HG03097 (cell line): ENCODE data around the gene MEP1A.
"Not testable (repeated sequence)": the region's sequence is repeated elsewhere in the genome, so short reads cannot be mapped to it uniquely, and the experiment has no call there.

Experiments
- ATAC-seq: cut with Tn5 transposase; IDR thresholded peaks from one replicate; pipeline ENCODE4 v1.9.1; 2021; ENCODE audit not compliant: unreplicated experiment, low FRiP score

Gene MEP1A

DNA sequence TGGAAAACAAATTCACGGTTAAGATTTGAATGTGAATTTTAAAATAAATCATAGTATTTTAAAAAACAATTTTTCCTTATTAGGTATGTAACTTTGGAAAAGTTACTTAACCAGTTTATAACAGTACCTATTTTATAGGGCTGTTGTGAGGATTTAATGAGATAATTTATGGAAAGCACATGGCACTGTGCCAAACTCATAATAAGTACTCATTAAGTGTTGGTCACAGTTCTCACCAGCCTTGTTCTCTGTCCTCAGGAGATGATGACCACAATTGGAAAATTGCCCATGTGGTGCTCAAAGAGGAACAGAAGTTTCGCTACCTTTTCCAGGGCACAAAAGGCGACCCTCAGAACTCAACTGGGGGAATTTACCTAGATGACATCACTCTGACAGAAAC is 39.6 kb downstream of the MEP1A start:
- no peak for ATAC-seq

DNA sequence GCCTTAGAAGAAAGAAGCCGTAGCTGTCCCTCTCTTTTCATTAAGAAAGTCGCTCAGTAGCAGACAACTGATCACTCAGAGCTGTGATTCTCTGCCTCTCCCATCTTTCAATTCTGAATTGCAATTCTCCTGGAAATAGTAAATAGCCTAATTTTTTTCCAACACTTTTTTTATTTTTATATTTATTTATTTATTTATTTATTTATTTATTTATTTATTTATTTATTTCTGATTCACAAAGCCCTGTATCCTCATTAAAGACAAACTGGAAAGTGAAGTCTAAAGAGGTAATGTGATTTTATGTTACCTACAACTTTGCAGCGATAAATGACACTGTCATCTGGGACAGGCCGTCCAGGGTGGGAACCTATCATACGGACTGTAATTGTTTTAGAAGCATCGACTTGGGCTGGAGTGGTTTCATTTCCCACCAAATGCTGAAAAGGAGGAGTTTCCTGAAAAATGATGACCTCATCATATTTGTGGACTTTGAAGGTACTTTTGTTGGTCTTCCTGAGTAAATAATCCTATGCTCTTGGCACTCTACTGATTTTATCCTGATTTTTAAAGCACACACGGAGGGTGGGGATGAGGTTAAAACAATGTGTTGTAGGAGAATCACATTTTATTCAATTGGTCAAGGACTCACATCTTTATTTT is 41.2 kb downstream of the MEP1A start:
- ATAC-seq = not testable (repeated sequence)

- ATAC-seq = not testable (repeated sequence)
These were observed 41.8 kb downstream of the MEP1A start for GRCh38 chr6:46834991-46835390.

DNA sequence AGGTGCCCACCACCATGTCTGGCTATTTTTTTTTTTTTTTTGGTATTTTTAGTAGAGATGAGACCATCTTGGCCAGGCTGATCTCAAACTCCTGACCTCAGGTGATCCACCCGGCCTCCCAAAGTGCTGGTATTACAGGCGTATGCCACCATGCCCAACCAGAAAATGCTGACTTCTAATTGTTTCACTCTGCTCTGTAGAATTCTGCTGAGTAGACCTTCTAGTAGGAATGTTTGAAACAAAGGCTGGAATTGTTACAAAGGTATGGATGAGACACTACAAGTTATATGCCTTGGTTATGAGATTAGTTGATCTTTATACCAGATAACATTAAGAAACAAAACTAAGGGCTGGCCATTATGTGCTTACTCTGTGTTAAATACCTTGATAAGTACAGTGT is 44.8 kb downstream of the MEP1A start:
- no peak for ATAC-seq

- not testable (repeated sequence) for ATAC-seq
These were observed 49.2 kb downstream of the MEP1A start for GRCh38 chr6:46842252-46842846.

- ATAC-seq = no peak
These were observed 51.9 kb downstream of the MEP1A start for GRCh38 chr6:46845126-46845525.

GRCh38 chr6:46848684-46849360 is 55.6 kb downstream of the MEP1A start:
- ATAC-seq = no peak

DNA sequence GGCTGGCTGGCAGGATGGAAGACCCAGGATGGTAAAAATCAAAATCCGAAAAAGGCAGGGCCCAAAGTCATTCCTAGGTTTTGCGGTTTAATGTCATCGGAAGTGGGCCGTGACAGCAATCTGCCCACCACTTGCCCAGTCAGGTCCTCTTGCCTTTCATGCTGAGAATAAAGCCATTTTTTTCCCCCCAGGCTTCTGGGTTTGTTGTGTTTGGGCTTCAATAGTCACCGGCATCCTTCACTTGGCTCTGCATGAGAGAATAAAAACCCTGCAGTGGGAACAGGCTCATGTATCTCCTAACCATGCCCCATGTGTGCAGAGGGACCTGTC is 56.1 kb downstream of the MEP1A start:
- no peak for ATAC-seq

- ATAC-seq = no peak
These were observed 57.6 kb downstream of the MEP1A start for GRCh38 chr6:46850792-46851191.

DNA sequence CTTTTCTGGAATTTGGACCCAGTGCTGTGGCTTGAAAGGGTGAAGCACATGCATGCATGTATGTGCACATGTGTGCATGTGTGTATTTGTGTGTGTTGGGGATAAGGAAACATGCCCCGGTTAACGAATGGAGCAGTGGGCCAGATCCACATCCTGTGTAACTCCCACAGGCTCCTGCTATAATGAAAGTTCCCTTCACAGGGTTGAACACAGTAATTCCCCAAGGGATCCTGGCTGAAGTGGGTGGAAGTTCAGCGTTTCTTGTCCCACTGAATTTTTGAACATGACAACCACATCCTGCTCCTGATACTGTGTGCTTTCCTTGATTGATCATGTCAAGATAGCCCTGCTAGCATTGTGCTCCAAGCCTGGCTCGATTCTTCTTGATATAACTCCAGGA is 58.4 kb downstream of the MEP1A start:
- ATAC-seq = not testable (repeated sequence)

- not testable (repeated sequence) for ATAC-seq
These were observed 62.8 kb downstream of the MEP1A start for GRCh38 chr6:46855966-46856365.

- ATAC-seq = no peak
These were observed 69.2 kb downstream of the MEP1A start for GRCh38 chr6:46862381-46862780.

DNA sequence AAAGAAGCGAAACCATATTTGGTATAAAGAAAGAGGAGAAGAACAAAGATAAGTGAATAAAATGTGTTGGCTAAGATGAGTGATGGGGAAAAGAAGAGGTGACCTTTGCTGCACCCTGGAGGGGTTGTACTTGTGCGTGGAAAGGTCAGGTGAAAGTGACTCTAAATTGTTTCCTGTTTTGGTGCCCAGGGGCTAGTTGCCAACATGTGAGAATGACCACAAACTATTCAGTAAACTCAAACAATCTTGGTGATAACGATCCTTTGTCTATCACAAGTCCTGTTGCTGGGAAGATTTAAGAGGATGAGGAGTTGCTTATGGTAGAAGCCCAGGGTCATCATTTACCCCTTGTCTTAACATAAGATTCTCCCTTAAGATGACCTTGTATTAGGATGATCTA is 70.6 kb downstream of the MEP1A start:
- no peak for ATAC-seq

- ATAC-seq = no peak
These were observed 72.0 kb downstream of the MEP1A start for GRCh38 chr6:46865221-46865620.

DNA sequence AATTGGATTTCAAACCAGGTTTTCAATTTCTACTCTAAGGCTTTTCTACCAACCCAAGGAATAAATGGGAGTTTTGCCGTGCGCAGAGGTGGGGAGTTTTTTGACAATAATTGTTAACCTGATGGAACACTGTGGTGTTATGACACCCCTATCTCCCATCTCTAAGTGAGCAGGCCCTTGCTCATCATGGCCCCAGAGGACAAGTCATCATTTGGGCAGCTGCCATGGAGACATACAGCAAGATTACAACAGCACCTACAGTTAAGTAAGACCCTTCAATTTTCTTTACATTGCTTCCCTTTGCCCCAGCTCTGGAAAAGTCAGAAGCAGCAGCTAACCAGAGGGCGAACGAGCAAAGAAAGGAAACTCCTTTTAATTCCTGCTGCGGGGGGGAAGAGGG is 74.2 kb downstream of the MEP1A start:
- ATAC-seq = no peak

DNA sequence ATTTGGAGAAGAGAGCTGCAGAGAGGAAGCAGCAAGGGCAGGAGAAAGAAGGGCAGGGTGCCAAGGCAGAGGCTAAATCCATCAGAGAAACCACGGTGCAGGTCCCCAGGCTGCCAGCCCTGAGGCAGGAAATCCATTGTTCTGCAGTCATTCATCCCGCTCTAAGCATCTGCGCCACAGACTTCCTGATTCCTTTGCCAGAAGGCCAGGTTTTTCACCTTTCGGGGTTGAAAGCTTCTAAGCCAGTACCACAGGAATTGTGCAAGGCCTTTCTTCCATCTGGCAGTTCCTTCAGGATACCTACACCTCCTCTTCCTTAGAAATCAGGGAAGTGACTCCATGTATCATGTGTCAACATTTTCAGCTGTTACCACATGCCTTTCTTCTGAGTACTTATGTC is 82.9 kb downstream of the MEP1A start:
- ATAC-seq = no peak

- ATAC-seq = no peak
These were observed 85.8 kb downstream of the MEP1A start for GRCh38 chr6:46879003-46879402.

DNA sequence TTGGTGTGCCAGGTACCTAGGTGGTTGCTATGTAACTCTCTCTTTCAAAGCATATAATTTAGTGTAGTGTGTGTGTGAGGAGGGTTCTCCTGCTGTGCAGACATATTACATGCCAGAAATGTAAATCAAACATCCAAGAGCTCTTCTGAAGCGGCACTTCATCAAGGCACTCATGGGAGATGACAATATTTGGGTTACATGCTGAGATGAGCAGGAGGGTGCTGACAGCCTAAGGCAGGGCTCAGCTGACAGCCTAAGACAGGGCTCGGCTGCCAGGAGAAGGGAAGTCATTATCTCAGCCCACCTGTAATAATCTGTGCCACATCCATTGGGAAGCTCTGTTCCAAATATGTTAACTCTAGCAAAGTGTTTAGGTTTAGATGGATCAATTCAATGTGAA is 89.5 kb downstream of the MEP1A start:
- ATAC-seq = no peak

- no peak for ATAC-seq
These were observed 94.8 kb downstream of the MEP1A start for GRCh38 chr6:46888031-46888430.

DNA sequence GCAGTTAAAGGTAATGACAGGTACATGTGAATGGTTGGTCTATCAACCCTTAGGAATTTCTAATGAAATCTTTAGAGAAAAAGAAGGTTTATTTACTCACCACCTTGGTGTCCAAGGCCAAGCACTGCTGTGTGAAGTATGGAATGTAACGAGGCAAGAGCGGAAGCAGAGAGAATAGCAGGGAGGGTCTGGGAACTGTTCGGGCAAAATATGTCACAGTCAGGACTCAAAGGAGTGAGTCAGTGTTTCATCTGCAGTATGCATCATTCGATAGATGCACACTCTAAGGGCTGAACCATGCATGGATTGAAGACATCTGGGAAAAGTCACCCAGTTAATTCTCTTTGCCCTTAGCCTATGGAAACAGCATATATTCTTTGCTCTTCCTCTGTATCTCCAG is 95.4 kb downstream of the MEP1A start:
- no peak for ATAC-seq
